GM23248 (cell line): ENCODE measurements around the gene CASP7. TPM values are rescaled to one million over a fixed set of nuclear protein-coding genes. Genes with fewer than 3 reads are reported as not detected.

Experiments used
- DNase-seq: peaks from one replicate; pipeline ENCODE4 v3.0.0-alpha.2; 2015
- H2AFZ ChIP-seq: fragments of 200-600 bp; sonication (generic); 2 replicates; pipeline ENCODE4 v1.6.1; 2016; ENCODE audit warnings: antibody characterized with exemption
- H3F3A ChIP-seq: fragments of 200-600 bp; sonication (generic); 2 replicates; pipeline ENCODE4 v1.6.1; 2016; ENCODE audit warnings: mild to moderate bottlenecking, antibody characterized with exemption, mixed run types; ENCODE audit not compliant: insufficient read depth
- H3K27ac ChIP-seq: fragments of 200-600 bp; sonication (generic); 2 replicates; pipeline ENCODE4 v1.5.1; 2016; ENCODE audit warnings: mild to moderate bottlenecking
- H3K27me3 ChIP-seq: fragments of 200-600 bp; sonication (generic); replicated peaks from 2 replicates; pipeline ENCODE4 v1.6.1; 2016; ENCODE audit warnings: mild to moderate bottlenecking; ENCODE audit not compliant: insufficient read depth
- H3K36me3 ChIP-seq: fragments of 200-600 bp; sonication (generic); 2 replicates; pipeline ENCODE4 v1.6.1; 2016; ENCODE audit warnings: low read depth, mild to moderate bottlenecking
- H3K4me1 ChIP-seq: fragments of 200-600 bp; sonication (generic); 2 replicates; pipeline ENCODE4 v1.6.1; 2016; ENCODE audit warnings: mild to moderate bottlenecking; ENCODE audit not compliant: insufficient read depth
- H3K4me2 ChIP-seq: fragments of 200-600 bp; sonication (generic); one replicate; pipeline ENCODE4 v1.6.1; 2016; ENCODE audit warnings: mild to moderate bottlenecking; ENCODE audit not compliant: unreplicated experiment
- H3K4me3 ChIP-seq: fragments of 200-600 bp; sonication (generic); 2 replicates; pipeline ENCODE4 v1.5.1; 2016; ENCODE audit warnings: mild to moderate bottlenecking
- H3K79me2 ChIP-seq: fragments of 200-600 bp; sonication (generic); 2 replicates; pipeline ENCODE4 v1.6.1; 2016; ENCODE audit warnings: mild to moderate bottlenecking; ENCODE audit not compliant: insufficient read depth
- H3K9ac ChIP-seq: fragments of 200-600 bp; sonication (generic); 2 replicates; pipeline ENCODE4 v1.6.1; 2016; ENCODE audit warnings: mild to moderate bottlenecking
- H3K9me2 ChIP-seq: fragments of 200-600 bp; sonication (generic); 2 replicates; pipeline ENCODE4 v1.6.1; 2016; ENCODE audit warnings: mixed run types, mild to moderate bottlenecking, moderate library complexity; ENCODE audit not compliant: insufficient read depth
- H3K9me3 ChIP-seq: fragments of 200-600 bp; sonication (generic); one replicate; pipeline ENCODE4 v1.6.1; 2017; ENCODE audit warnings: low read depth
- H4K20me1 ChIP-seq: fragments of 200-600 bp; sonication (generic); 2 replicates; pipeline ENCODE4 v1.6.0; 2016; ENCODE audit not compliant: insufficient read depth
- EZH2 ChIP-seq: fragments of 200-600 bp; sonication (generic); IDR thresholded peaks from 2 replicates; pipeline ENCODE4 v1.6.1; 2018; ENCODE audit warnings: antibody characterized with exemption, mild to moderate bottlenecking; ENCODE audit not compliant: insufficient read depth, poor library complexity, severe bottlenecking
- EZH2phosphoT487 ChIP-seq: fragments of 200-600 bp; sonication (generic); IDR thresholded peaks from 2 replicates; pipeline ENCODE4 v1.6.1; 2018; ENCODE audit warnings: antibody characterized with exemption, moderate library complexity, mild to moderate bottlenecking, low read depth; ENCODE audit not compliant: insufficient read depth
- WGBS, 2 experiments: methylation state at CpG; one replicate each; pipeline ENCODE4 v1.1.6; 2015 to 2017; ENCODE audit warnings: low lambda C conversion rate in 2 of 2, low coverage in 1 of 2; ENCODE audit errors: missing lambda C conversion rate in 2 of 2; 5-methylcytosine and 5-hydroxymethylcytosine counted together
- in situ Hi-C: fragments of 300-500 bp; cut with MboI; formaldehyde crosslinking; loops from 2 replicates; pipeline ENCODE4 v1.15.0; 2020
- polyA plus RNA-seq: library from polyadenylated mRNA; unstranded; fragments of >200 nt; fragmentation: Nextera tagmentation; extraction: Ambion mirVana; gene quantifications from 2 replicates; pipeline ENCODE4 v1.2.1, GENCODE V29; 2016
- total RNA-seq: library from RNA; depleted of rRNA; stranded (reverse); fragments of >200 nt; shearing (Covaris generic); gene quantifications from 2 replicates; pipeline ENCODE4 v1.2.3, GENCODE V29; 2014

CASP7 gene
- total and polyA plus RNA-seq, 2 experiments from 2014 or later = 18.7 to 22.7 TPM

DNA sequence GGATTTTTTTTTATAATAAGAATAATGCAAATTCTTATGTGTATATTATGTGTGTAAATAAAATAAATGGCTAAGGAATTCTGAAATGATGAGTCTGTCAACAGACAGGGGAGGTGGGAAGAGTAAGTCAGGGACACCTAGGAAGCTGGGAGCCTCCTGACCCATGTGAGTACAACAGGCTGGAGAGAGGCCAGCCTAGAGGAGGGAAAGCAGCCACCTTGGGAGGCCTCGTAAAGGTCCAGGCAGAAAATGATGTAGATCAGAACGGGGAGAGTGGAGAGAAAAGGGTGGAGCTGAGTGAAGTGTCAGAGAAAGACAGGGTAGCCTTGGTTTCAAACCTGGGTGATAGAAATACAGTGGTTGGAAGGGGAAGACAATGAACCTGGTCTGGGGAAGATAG lies 22.8 kb upstream of the CASP7 start:
- in situ Hi-C loops = no loop called here
- no peaks in the 10 kb centered on the region for H3F3A ChIP-seq
- H3K4me2 ChIP-seq = no peak overlapping the region
- no peaks in the 10 kb centered on the region for H3K36me3 ChIP-seq
- no peaks in the 10 kb centered on the region for H4K20me1 ChIP-seq
- no peak overlapping the region for H3K4me3 ChIP-seq
- no peak overlapping the region for H2AFZ ChIP-seq
- no peaks in the 10 kb centered on the region for H3K9me2 ChIP-seq
- 36 to 53% methylated on average over 2 of the region's 2 CpGs for WGBS, 2 experiments
- H3K4me1 ChIP-seq = no peaks in the 10 kb centered on the region
- no peak overlapping the region for H3K9ac ChIP-seq
- H3K9me3 ChIP-seq = no peaks in the 10 kb centered on the region
- H3K27ac ChIP-seq = no peak overlapping the region
- no peaks in the 10 kb centered on the region for H3K79me2 ChIP-seq
- TF ChIP-seq EZH2phosphoT487 (no peak), EZH2 (no peak)
- no peak for DNase-seq
- peaks cover 6% of the 10 kb centered on the region; the same call in 1 of the 2 replicates for H3K27me3 ChIP-seq

DNA sequence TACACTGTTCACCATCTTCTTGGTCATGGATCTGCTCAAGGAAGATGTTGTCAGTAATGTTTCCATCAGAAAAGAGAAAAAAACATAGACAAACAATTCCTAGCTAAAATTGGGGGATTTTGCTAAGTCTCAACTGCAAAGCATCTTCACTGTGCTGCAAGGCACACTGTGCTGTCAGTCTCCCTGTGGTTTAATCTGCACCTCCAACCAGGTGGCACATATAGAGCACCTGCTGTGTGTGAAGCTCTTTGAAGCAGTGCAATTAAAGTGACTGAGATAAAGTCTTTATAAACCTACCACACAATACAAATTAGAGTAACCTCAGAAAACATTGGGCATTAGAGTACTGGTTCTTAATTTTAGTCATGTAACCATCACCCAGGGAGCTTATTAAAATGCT lies 22.2 kb upstream of the CASP7 start:
- in situ Hi-C loops = no loop called here
- Histone ChIP-seq H3K27me3 (peaks cover 6% of the 10 kb centered on the region; the same call in 1 of the 2 replicates), H3K4me2 (no peak overlapping the region), H2AFZ (no peak overlapping the region), H3K9me2 (no peaks in the 10 kb centered on the region), H3K9ac (no peak overlapping the region), H4K20me1 (no peaks in the 10 kb centered on the region), H3K9me3 (no peaks in the 10 kb centered on the region), H3K79me2 (no peaks in the 10 kb centered on the region), H3K4me1 (no peaks in the 10 kb centered on the region), H3K36me3 (no peaks in the 10 kb centered on the region), H3K4me3 (no peak overlapping the region), H3K27ac (no peak overlapping the region), H3F3A (no peaks in the 10 kb centered on the region)
- TF ChIP-seq EZH2phosphoT487 (no peak), EZH2 (no peak)
- DNase-seq = no peak

DNA sequence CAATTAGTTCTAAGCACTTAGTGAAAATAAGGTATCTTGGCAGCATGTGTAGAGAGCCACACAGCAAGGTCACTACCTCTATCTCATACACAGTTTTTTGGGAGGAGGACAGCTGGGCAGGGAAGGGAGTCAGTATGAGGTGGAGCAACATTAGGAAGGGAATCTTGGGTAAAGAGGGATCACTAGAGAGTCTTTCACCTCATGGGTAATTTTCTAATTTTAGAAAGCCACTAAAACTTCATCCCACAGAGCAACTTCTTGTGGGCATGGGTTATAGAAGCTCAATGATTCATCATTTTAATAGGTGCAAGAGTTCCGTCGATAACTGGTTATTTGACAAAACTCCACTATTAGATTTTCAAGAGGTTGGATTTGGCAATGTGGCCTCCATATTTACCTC lies 18.4 kb upstream of the CASP7 start:
- H3K4me2 ChIP-seq = no peak overlapping the region
- H3F3A ChIP-seq = peaks cover 1% of the 10 kb centered on the region; the same call in 1 of the 2 replicates
- in situ Hi-C loops = no loop called here
- no peaks in the 10 kb centered on the region for H3K9me3 ChIP-seq
- WGBS, 2 experiments = 93 to 97% methylated on average over 2 of the region's 2 CpGs
- H3K27ac ChIP-seq = no peak overlapping the region
- DNase-seq = no peak
- no peak overlapping the region for H3K4me3 ChIP-seq
- H3K36me3 ChIP-seq = no peaks in the 10 kb centered on the region
- no peaks in the 10 kb centered on the region for H3K79me2 ChIP-seq
- H3K27me3 ChIP-seq = 0 out of 2 replicates have a peak, but pooled peaks cover 6% of the 10 kb centered on the region
- TF ChIP-seq EZH2 = no peak
- no peaks in the 10 kb centered on the region for H3K9me2 ChIP-seq
- H3K4me1 ChIP-seq = peaks cover 2% of the 10 kb centered on the region
- no peak overlapping the region for H2AFZ ChIP-seq
- no peak overlapping the region for H3K9ac ChIP-seq
- no peaks in the 10 kb centered on the region for H4K20me1 ChIP-seq

DNA sequence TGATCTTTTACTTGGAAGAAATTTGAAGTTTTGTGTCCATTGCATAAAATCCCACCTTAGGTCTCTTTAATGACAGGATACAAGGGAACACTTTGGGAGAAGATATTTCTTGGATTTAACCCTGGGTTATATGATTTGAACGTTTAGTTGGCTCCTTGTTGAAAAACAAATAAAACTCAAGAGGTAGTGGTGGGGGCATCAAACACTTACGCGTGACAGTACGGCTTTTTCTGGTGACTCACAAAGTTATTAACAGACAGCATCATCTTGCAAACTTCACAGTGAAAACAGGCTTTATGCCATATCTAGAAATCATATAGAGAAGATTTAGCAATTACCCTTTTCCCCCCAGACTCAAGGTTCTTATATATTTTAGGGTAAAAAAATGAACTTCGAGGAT lies 16.6 kb upstream of the CASP7 start:
- H3K9me3 ChIP-seq = no peaks in the 10 kb centered on the region
- H3K79me2 ChIP-seq = no peaks in the 10 kb centered on the region
- no peaks in the 10 kb centered on the region for H4K20me1 ChIP-seq
- H3K4me2 ChIP-seq = no peak overlapping the region
- in situ Hi-C loops = no loop called here
- no peak for DNase-seq
- no peaks in the 10 kb centered on the region for H3K36me3 ChIP-seq
- H3K4me3 ChIP-seq = no peak overlapping the region
- no peak overlapping the region for H2AFZ ChIP-seq
- H3K9me2 ChIP-seq = no peaks in the 10 kb centered on the region
- no peak overlapping the region for H3K9ac ChIP-seq
- no peaks in the 10 kb centered on the region for H3K27me3 ChIP-seq
- peaks cover 4% of the 10 kb centered on the region; the same call in 1 of the 2 replicates for H3F3A ChIP-seq
- peaks cover 7% of the 10 kb centered on the region for H3K4me1 ChIP-seq
- TF ChIP-seq EZH2 (no peak), EZH2phosphoT487 (no peak)
- 58 to 68% methylated on average over 5 of the region's 5 CpGs for WGBS, 2 experiments
- H3K27ac ChIP-seq = no peak overlapping the region

DNA sequence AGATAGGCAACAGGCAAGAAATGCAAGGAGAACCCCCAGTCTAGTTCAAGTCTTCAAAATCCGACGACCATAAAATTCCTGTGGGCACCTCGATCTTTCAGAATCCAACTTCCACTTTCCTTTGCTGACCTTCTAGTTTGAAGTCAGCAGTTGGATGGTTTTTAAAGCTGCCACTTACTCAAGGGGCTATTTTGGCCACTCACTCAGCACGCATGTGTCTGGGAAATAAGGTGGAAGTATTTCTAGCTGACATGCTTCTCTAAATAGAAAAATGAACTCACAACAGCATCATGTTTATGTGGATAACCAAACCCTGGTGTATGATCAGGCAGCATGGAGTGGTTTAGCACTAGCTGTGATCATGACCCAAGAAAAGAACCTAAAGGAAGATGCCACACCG lies 15.8 kb upstream of the CASP7 start, which contains the start of gene NRAP:
Gene NRAP, minus strand, starts transcription at position 134 of the 400 bp plus-strand sequence. CDS start 159 bp downstream, outside the sequence.
- WGBS, 2 experiments = 88 to 89% methylated on average over 5 of the region's 5 CpGs
- no peaks in the 10 kb centered on the region for H3K27me3 ChIP-seq
- H4K20me1 ChIP-seq = no peaks in the 10 kb centered on the region
- H3K4me3 ChIP-seq = no peak within 1 kb of the TSS
- H3K9me3 ChIP-seq = no peaks in the 10 kb centered on the region
- H3K27ac ChIP-seq = no peak within 1 kb of the TSS
- in situ Hi-C loops = no loop called here
- no peak within 1 kb of the TSS for H2AFZ ChIP-seq
- no peaks in the 10 kb centered on the region for H3K79me2 ChIP-seq
- DNase-seq = no peak
- H3K4me1 ChIP-seq = peaks cover 7% of the 10 kb centered on the region
- no peaks in the 10 kb centered on the region for H3K9me2 ChIP-seq
- no peak within 1 kb of the TSS for H3K9ac ChIP-seq
- H3K36me3 ChIP-seq = no peaks in the 10 kb centered on the region
- H3K4me2 ChIP-seq = no peak within 1 kb of the TSS
- TF ChIP-seq EZH2 (no peak), EZH2phosphoT487 (no peak)
- peaks cover 4% of the 10 kb centered on the region; the same call in 1 of the 2 replicates for H3F3A ChIP-seq
